Hepatocyte (in vitro differentiated cells): Measurements from ENCODE around the gene ASTN2. TPM values are rescaled to one million over a fixed set of nuclear protein-coding genes. Genes with fewer than 3 reads are reported as not detected.
"Not testable (repeated sequence)": the region's sequence is repeated elsewhere in the genome, so short reads cannot be mapped to it uniquely, and the experiment has no call there.

Experiments used
- DNase-seq: peaks from one replicate; pipeline ENCODE4 v3.0.0-alpha.2; 2016; ENCODE audit warnings: low spot score
- H2AFZ ChIP-seq: fragments of 200-600 bp; sonication (generic); 2 replicates; pipeline ENCODE4 v1.6.0; 2016; ENCODE audit warnings: antibody characterized with exemption, mild to moderate bottlenecking
- H3K27ac ChIP-seq: fragments of 200-600 bp; sonication (generic); 2 replicates; pipeline ENCODE4 v1.5.1; 2016; ENCODE audit warnings: mild to moderate bottlenecking
- H3K27me3 ChIP-seq: fragments of 200-600 bp; sonication (generic); 2 replicates; pipeline ENCODE4 v1.6.1; 2016
- H3K36me3 ChIP-seq: fragments of 200-600 bp; sonication (generic); replicated peaks from 2 replicates; pipeline ENCODE4 v1.5.1; 2016; ENCODE audit warnings: low read depth; ENCODE audit not compliant: insufficient read depth
- H3K4me1 ChIP-seq: fragments of 200-600 bp; sonication (generic); 2 replicates; pipeline ENCODE4 v1.5.1; 2016; ENCODE audit warnings: mild to moderate bottlenecking, moderate library complexity; ENCODE audit not compliant: insufficient read depth
- H3K4me2 ChIP-seq: fragments of 200-600 bp; sonication (generic); 2 replicates; pipeline ENCODE4 v1.6.0; 2016
- H3K4me3 ChIP-seq: fragments of 200-600 bp; sonication (generic); 2 replicates; pipeline ENCODE4 v1.5.1; 2016; ENCODE audit warnings: mild to moderate bottlenecking
- H3K79me2 ChIP-seq: fragments of 200-600 bp; sonication (generic); 2 replicates; pipeline ENCODE4 v1.6.0; 2017; ENCODE audit warnings: mild to moderate bottlenecking
- H3K9me2 ChIP-seq: fragments of 200-600 bp; sonication (generic); replicated peaks from 2 replicates; pipeline ENCODE4 v1.6.0; 2017; ENCODE audit warnings: mild to moderate bottlenecking; ENCODE audit not compliant: insufficient read depth
- H3K9me3 ChIP-seq: fragments of 200-600 bp; sonication (generic); 2 replicates; pipeline ENCODE4 v1.5.1; 2016; ENCODE audit warnings: low read depth, mild to moderate bottlenecking
- H4K20me1 ChIP-seq: fragments of 200-600 bp; sonication (generic); 2 replicates; pipeline ENCODE4 v1.6.0; 2016; ENCODE audit warnings: mild to moderate bottlenecking; ENCODE audit not compliant: insufficient read depth, poor library complexity, severe bottlenecking
- EZH2 ChIP-seq: fragments of 200-600 bp; sonication (generic); IDR thresholded peaks from 2 replicates; pipeline ENCODE4 v1.6.1; 2016; ENCODE audit warnings: antibody characterized with exemption, mild to moderate bottlenecking, borderline replicate concordance
- EZH2phosphoT487 ChIP-seq: fragments of 200-600 bp; sonication (generic); IDR thresholded peaks from one replicate; pipeline ENCODE4 v1.6.1; 2018; ENCODE audit warnings: antibody characterized with exemption, mild to moderate bottlenecking, low read depth, moderate library complexity; ENCODE audit not compliant: unreplicated experiment, severe bottlenecking
- WGBS: methylation state at CpG from one replicate; pipeline ENCODE4 v1.1.6; 2016; ENCODE audit warnings: low lambda C conversion rate; ENCODE audit errors: missing lambda C conversion rate; 5-methylcytosine and 5-hydroxymethylcytosine counted together
- polyA plus RNA-seq: library from polyadenylated mRNA; unstranded; fragments of >200 nt; fragmentation: Nextera tagmentation; extraction: Ambion mirVana; gene quantifications from 2 replicates; pipeline ENCODE4 v1.2.1, GENCODE V29; 2016
- total RNA-seq: library from RNA; depleted of rRNA; stranded (reverse); fragments of >200 nt; gene quantifications from 2 replicates; pipeline ENCODE4 v1.2.3, GENCODE V29; 2014
- TF ChIP-seq, protein P1 (sequence below): fragments of 200-600 bp; sonication (generic); IDR thresholded peaks from 2 replicates; pipeline ENCODE4 v1.5.1; 2016; ENCODE audit warnings: antibody characterized with exemption, mild to moderate bottlenecking; ENCODE audit not compliant: poor library complexity

The ASTN2 gene
- total and polyA plus RNA-seq, 2 experiments from 2014 or later, result 6.4 to 8.4 TPM

- H3K9me3 ChIP-seq, result peaks cover 7% of the 10 kb centered on the region
- H2AFZ ChIP-seq, result no peak overlapping the region
- no peaks in the 10 kb centered on the region for H3K36me3 ChIP-seq
- H3K4me1 ChIP-seq, result no peaks in the 10 kb centered on the region
- 100% methylated on average over 3 of the region's 3 CpGs for WGBS
- no peak overlapping the region for H3K27ac ChIP-seq
- TF ChIP-seq, protein P1, sequence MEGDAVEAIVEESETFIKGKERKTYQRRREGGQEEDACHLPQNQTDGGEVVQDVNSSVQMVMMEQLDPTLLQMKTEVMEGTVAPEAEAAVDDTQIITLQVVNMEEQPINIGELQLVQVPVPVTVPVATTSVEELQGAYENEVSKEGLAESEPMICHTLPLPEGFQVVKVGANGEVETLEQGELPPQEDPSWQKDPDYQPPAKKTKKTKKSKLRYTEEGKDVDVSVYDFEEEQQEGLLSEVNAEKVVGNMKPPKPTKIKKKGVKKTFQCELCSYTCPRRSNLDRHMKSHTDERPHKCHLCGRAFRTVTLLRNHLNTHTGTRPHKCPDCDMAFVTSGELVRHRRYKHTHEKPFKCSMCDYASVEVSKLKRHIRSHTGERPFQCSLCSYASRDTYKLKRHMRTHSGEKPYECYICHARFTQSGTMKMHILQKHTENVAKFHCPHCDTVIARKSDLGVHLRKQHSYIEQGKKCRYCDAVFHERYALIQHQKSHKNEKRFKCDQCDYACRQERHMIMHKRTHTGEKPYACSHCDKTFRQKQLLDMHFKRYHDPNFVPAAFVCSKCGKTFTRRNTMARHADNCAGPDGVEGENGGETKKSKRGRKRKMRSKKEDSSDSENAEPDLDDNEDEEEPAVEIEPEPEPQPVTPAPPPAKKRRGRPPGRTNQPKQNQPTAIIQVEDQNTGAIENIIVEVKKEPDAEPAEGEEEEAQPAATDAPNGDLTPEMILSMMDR, result no peak
- TF ChIP-seq EZH2phosphoT487 (no peak), EZH2 (no peak)
- H3K4me2 ChIP-seq, result no peak overlapping the region
- no peak overlapping the region for H3K4me3 ChIP-seq
- no peaks in the 10 kb centered on the region for H3K9me2 ChIP-seq
- H3K79me2 ChIP-seq, result no peaks in the 10 kb centered on the region
- H3K27me3 ChIP-seq, result no peaks in the 10 kb centered on the region
- H4K20me1 ChIP-seq, result no peaks in the 10 kb centered on the region
- DNase-seq, result no peak
Measured at GRCh38 chr9:116461632-116462031, 953.2 kb downstream of the ASTN2 start.

DNA sequence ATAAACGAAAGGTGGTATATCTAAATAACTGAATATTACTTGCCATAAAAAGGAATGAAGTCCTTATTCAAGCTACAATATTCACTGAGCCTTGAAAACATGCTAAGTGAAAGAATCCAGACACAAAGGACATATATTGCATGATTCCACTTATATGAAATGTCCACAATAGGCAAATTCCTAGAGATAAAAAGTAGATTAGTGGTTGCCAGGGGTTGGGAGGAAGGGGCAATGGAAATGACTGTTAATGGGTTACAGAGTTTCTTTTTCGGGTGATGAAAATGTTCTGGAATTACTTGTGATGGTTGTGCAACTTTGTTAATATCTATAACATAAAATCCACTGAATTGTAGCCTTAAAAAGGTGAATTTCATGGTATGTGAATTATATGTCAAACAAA lies 954.8 kb downstream of the ASTN2 start:
- H3K27ac ChIP-seq, result no peak overlapping the region
- 68% methylated on average over 2 of the region's 2 CpGs for WGBS
- TF ChIP-seq EZH2 (no peak), EZH2phosphoT487 (no peak)
- TF ChIP-seq, protein P1, result no peak
- H3K79me2 ChIP-seq, result no peaks in the 10 kb centered on the region
- no peak for DNase-seq
- no peak overlapping the region for H3K4me3 ChIP-seq
- H3K9me3 ChIP-seq, result peaks cover 10% of the 10 kb centered on the region
- H4K20me1 ChIP-seq, result no peaks in the 10 kb centered on the region
- no peak overlapping the region for H3K4me2 ChIP-seq
- H3K36me3 ChIP-seq, result no peaks in the 10 kb centered on the region
- no peaks in the 10 kb centered on the region for H3K9me2 ChIP-seq
- H3K27me3 ChIP-seq, result no peaks in the 10 kb centered on the region
- H2AFZ ChIP-seq, result no peak overlapping the region
- no peaks in the 10 kb centered on the region for H3K4me1 ChIP-seq

DNA sequence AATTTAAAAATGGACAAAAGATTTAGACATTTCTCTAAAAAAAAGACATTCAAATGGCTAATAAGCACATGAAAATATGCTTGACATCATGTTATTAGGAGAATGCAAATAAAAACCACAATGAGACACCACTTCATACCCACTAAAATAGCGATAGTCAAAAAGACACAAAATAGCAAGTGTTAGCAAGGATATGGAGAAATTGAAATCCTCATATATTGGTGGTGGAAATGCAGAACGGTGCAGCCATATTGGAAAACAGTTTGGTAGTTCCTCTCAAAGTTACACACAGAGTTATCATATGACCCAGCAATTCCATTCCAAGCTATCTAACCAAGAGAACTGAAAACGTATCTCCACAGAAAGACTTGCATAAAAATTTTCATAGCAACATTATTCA lies 955.3 kb downstream of the ASTN2 start:
- H4K20me1 ChIP-seq, result no peaks in the 10 kb centered on the region
- no peak overlapping the region for H3K4me3 ChIP-seq
- H3K27ac ChIP-seq, result no peak overlapping the region
- no peak overlapping the region for H3K4me2 ChIP-seq
- no peak for DNase-seq
- H3K27me3 ChIP-seq, result no peaks in the 10 kb centered on the region
- 89% methylated on average over 3 of the region's 3 CpGs for WGBS
- no peak for TF ChIP-seq EZH2phosphoT487
- TF ChIP-seq, protein P1, result no peak
- no peak for TF ChIP-seq EZH2
- H3K9me2 ChIP-seq, result no peaks in the 10 kb centered on the region
- no peaks in the 10 kb centered on the region for H3K79me2 ChIP-seq
- H3K9me3 ChIP-seq, result peaks cover 10% of the 10 kb centered on the region
- H3K36me3 ChIP-seq, result no peaks in the 10 kb centered on the region
- no peaks in the 10 kb centered on the region for H3K4me1 ChIP-seq
- H2AFZ ChIP-seq, result no peak overlapping the region

GRCh38 chr9:116456490-116457088 lies 958.3 kb downstream of the ASTN2 start:
- no peak overlapping the region for H3K4me3 ChIP-seq
- DNase-seq, result no peak
- no peak overlapping the region for H3K27ac ChIP-seq
- H3K9me3 ChIP-seq, result peaks cover 10% of the 10 kb centered on the region
- TF ChIP-seq EZH2phosphoT487, result no peak
- TF ChIP-seq, protein P1, result no peak
- no peak for TF ChIP-seq EZH2
- no peak overlapping the region for H2AFZ ChIP-seq
- no peaks in the 10 kb centered on the region for H3K79me2 ChIP-seq
- no peaks in the 10 kb centered on the region for H3K27me3 ChIP-seq
- no peaks in the 10 kb centered on the region for H3K4me1 ChIP-seq
- H3K9me2 ChIP-seq, result no peaks in the 10 kb centered on the region
- no peaks in the 10 kb centered on the region for H4K20me1 ChIP-seq
- H3K36me3 ChIP-seq, result no peaks in the 10 kb centered on the region
- no peak overlapping the region for H3K4me2 ChIP-seq
- 97% methylated on average over 2 of the region's 2 CpGs for WGBS

GRCh38 chr9:116454539-116454938 lies 960.3 kb downstream of the ASTN2 start:
- not testable (repeated sequence) for DNase-seq, H3K36me3 ChIP-seq, H3K9me2 ChIP-seq, H3K4me2 ChIP-seq, H3K27me3 ChIP-seq, H3K4me3 ChIP-seq, H3K27ac ChIP-seq, H2AFZ ChIP-seq, H4K20me1 ChIP-seq, H3K79me2 ChIP-seq, H3K9me3 ChIP-seq, H3K4me1 ChIP-seq
- WGBS, result 94% methylated on average over 4 of the region's 4 CpGs
